Lower leg skin (tissue), 3 donors: ENCODE measurements around the gene CFAP20DC.
"Not testable (repeated sequence)": the region's sequence is repeated elsewhere in the genome, so short reads cannot be mapped to it uniquely, and the experiment has no call there.

ENCODE experiments used
- POLR2A ChIP-seq, 2 donors: fragments of 450-650 bp; IDR thresholded peaks; one replicate each; pipeline ENCODE4 v1.6.1; 2016 to 2017; ENCODE audit warnings: antibody characterized with exemption in 2 of 2, mild to moderate bottlenecking in 1 of 2, moderate library complexity in 1 of 2
- TF ChIP-seq, protein P1 (sequence below), 3 donors: fragments of 450-650 bp; IDR thresholded peaks; one replicate each; pipeline ENCODE4 v1.5.1; 2016; ENCODE audit warnings: antibody characterized with exemption in 3 of 3, mild to moderate bottlenecking in 3 of 3, moderate library complexity in 2 of 3

DNA sequence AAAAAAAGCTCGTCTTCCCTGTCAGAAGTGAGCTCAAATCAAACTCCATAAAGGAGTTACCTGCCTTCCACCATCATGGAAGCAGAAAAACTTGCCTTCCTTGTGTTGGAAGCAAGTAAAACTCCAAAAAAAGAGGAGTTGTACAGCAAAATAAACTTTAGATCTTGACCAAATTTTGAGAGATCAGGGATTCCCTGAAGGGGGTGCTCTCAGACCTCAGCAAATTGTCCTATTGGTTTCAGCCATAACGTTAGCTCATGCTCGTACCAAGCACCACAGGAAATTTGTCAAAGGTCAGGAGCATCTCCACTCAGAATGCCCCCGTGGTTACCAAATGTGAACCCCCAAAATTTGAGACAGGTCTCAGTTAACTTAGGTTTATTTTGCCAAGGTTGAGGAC lies 354.5 kb downstream of the CFAP20DC start:
- TF ChIP-seq, protein P1, sequence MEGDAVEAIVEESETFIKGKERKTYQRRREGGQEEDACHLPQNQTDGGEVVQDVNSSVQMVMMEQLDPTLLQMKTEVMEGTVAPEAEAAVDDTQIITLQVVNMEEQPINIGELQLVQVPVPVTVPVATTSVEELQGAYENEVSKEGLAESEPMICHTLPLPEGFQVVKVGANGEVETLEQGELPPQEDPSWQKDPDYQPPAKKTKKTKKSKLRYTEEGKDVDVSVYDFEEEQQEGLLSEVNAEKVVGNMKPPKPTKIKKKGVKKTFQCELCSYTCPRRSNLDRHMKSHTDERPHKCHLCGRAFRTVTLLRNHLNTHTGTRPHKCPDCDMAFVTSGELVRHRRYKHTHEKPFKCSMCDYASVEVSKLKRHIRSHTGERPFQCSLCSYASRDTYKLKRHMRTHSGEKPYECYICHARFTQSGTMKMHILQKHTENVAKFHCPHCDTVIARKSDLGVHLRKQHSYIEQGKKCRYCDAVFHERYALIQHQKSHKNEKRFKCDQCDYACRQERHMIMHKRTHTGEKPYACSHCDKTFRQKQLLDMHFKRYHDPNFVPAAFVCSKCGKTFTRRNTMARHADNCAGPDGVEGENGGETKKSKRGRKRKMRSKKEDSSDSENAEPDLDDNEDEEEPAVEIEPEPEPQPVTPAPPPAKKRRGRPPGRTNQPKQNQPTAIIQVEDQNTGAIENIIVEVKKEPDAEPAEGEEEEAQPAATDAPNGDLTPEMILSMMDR (IDR thresholded peaks at IDR 0.05) = not testable (repeated sequence)
- TF ChIP-seq POLR2A (IDR thresholded peaks at IDR 0.05) = not testable (repeated sequence)
